Stimulated activated CD8-positive, alpha-beta memory T cell treated with anti-CD3 and anti-CD28 coated beads, Interleukin-4, amount 100 ng/mL, for 1 hour (primary cell): ENCODE data around the gene SLC23A2.

ENCODE experiments used
- DNase-seq, 2 donors: peaks; one replicate each; pipeline ENCODE4 v3.0.0-alpha.2; 2020; ENCODE audit warnings: low read depth in 2 of 2, low spot score in 1 of 2

Gene SLC23A2

GRCh38 chr20:4966826-4967751 is 34.2 kb downstream of the SLC23A2 start:
- DNase-seq: no peak

- no peak for DNase-seq
These were observed 39.0 kb downstream of the SLC23A2 start for GRCh38 chr20:4962241-4962855.

- DNase-seq: no peak
These were observed 39.6 kb downstream of the SLC23A2 start for GRCh38 chr20:4961746-4962145.

GRCh38 chr20:4959592-4959991 is 41.7 kb downstream of the SLC23A2 start:
- DNase-seq: no peak

GRCh38 chr20:4957939-4958362 is 43.4 kb downstream of the SLC23A2 start:
- no peak for DNase-seq

- no peak for DNase-seq
These were observed 44.1 kb downstream of the SLC23A2 start for GRCh38 chr20:4957187-4957586.

- no peak for DNase-seq
These were observed 45.0 kb downstream of the SLC23A2 start for GRCh38 chr20:4956200-4956810.

- no peak for DNase-seq
These were observed 47.4 kb downstream of the SLC23A2 start for GRCh38 chr20:4953881-4954280.

- DNase-seq: no peak
These were observed 49.1 kb downstream of the SLC23A2 start for GRCh38 chr20:4952229-4952628.

GRCh38 chr20:4951299-4951698 is 50.0 kb downstream of the SLC23A2 start:
- no peak for DNase-seq

GRCh38 chr20:4950841-4951240 is 50.5 kb downstream of the SLC23A2 start:
- DNase-seq: no peak

GRCh38 chr20:4950437-4950836 is 50.9 kb downstream of the SLC23A2 start:
- no peak for DNase-seq

- DNase-seq: no peak
These were observed 51.5 kb downstream of the SLC23A2 start for GRCh38 chr20:4949833-4950178.

- no peak for DNase-seq
These were observed 53.3 kb downstream of the SLC23A2 start for GRCh38 chr20:4947817-4948559.

GRCh38 chr20:4946986-4947385 is 54.3 kb downstream of the SLC23A2 start:
- no peak for DNase-seq

GRCh38 chr20:4946585-4946984 is 54.7 kb downstream of the SLC23A2 start:
- DNase-seq: no peak

GRCh38 chr20:4944518-4945313 is 56.6 kb downstream of the SLC23A2 start:
- no peak for DNase-seq

- DNase-seq: no peak
These were observed 59.0 kb downstream of the SLC23A2 start for GRCh38 chr20:4942331-4942730.

GRCh38 chr20:4937407-4938319 is 63.6 kb downstream of the SLC23A2 start:
- no peak for DNase-seq
